NCI-H510A treated with DMSO at 0.1 percent for 48 hours (cell line): ENCODE results near the gene SYAP1.
"Not testable (repeated sequence)": the region's sequence is repeated elsewhere in the genome, so short reads cannot be mapped to it uniquely, and the experiment has no call there.

Experiments
- DNase-seq: peaks from one replicate; lab custom pipeline; 2025; lab: John Stamatoyannopoulos, UW

Gene SYAP1

GRCh38 chrX:16726347-16726988 lies 7.1 kb downstream of the SYAP1 start:
- DNase-seq: not testable (repeated sequence)

- no peak for DNase-seq
Observed at GRCh38 chrX:16727637-16728036, 8.2 kb downstream of the SYAP1 start.

GRCh38 chrX:16730450-16730849 lies 11.0 kb downstream of the SYAP1 start:
- no peak for DNase-seq

GRCh38 chrX:16733013-16733412 lies 13.6 kb downstream of the SYAP1 start:
- no peak for DNase-seq

GRCh38 chrX:16737024-16737423 lies 17.6 kb downstream of the SYAP1 start:
- no peak for DNase-seq

GRCh38 chrX:16739574-16739973 lies 20.2 kb downstream of the SYAP1 start:
- no peak for DNase-seq

- DNase-seq: no peak
Observed at GRCh38 chrX:16743604-16744325, 24.4 kb downstream of the SYAP1 start.

GRCh38 chrX:16745102-16745501 lies 25.7 kb downstream of the SYAP1 start:
- DNase-seq: no peak

GRCh38 chrX:16745659-16746058 lies 26.2 kb downstream of the SYAP1 start:
- no peak for DNase-seq

GRCh38 chrX:16748425-16748824 lies 29.0 kb downstream of the SYAP1 start:
- DNase-seq: no peak

GRCh38 chrX:16750136-16750535 lies 30.7 kb downstream of the SYAP1 start:
- no peak for DNase-seq

GRCh38 chrX:16754019-16754418 lies 34.6 kb downstream of the SYAP1 start:
- DNase-seq: no peak

GRCh38 chrX:16756724-16757123 lies 37.3 kb downstream of the SYAP1 start:
- DNase-seq: no peak

GRCh38 chrX:16761500-16761899 lies 42.1 kb downstream of the SYAP1 start:
- DNase-seq: not testable (repeated sequence)

GRCh38 chrX:16762579-16762978 lies 43.2 kb downstream of the SYAP1 start:
- DNase-seq: no peak

GRCh38 chrX:16765594-16765993 lies 46.2 kb downstream of the SYAP1 start:
- DNase-seq: no peak

GRCh38 chrX:16770970-16771482 lies 51.6 kb downstream of the SYAP1 start:
- no peak for DNase-seq

GRCh38 chrX:16771483-16772398 lies 52.3 kb downstream of the SYAP1 start:
- peak; percentile 2 for DNase-seq

GRCh38 chrX:16772460-16772859 lies 53.0 kb downstream of the SYAP1 start:
- DNase-seq: no peak

- DNase-seq: no peak
Observed at GRCh38 chrX:16774746-16775145, 55.3 kb downstream of the SYAP1 start.

GRCh38 chrX:16778545-16778944 lies 59.1 kb downstream of the SYAP1 start:
- no peak for DNase-seq

GRCh38 chrX:16778993-16779392 lies 59.6 kb downstream of the SYAP1 start:
- no peak for DNase-seq
